Measurements from ENCODE around the gene FAHD2A. TPM values are rescaled to one million over a fixed set of nuclear protein-coding genes. Genes with fewer than 3 reads are reported as not detected.
"Not testable (repeated sequence)": the region's sequence is repeated elsewhere in the genome, so short reads cannot be mapped to it uniquely, and the experiment has no call there.

Gene FAHD2A
- total RNA-seq, 1 donor from 2014 or later: 22.8 TPM

- H3K27me3 ChIP-seq; H3K9me3 ChIP-seq; H3K4me1 ChIP-seq; DNase-seq; ATAC-seq; H3K4me3 ChIP-seq; H3K36me3 ChIP-seq; H3K27ac ChIP-seq; intact Hi-C loops (cut with DNase I): not testable (repeated sequence)
These were observed 24.8 kb downstream of the FAHD2A start for GRCh38 chr2:95427196-95427867.

DNA sequence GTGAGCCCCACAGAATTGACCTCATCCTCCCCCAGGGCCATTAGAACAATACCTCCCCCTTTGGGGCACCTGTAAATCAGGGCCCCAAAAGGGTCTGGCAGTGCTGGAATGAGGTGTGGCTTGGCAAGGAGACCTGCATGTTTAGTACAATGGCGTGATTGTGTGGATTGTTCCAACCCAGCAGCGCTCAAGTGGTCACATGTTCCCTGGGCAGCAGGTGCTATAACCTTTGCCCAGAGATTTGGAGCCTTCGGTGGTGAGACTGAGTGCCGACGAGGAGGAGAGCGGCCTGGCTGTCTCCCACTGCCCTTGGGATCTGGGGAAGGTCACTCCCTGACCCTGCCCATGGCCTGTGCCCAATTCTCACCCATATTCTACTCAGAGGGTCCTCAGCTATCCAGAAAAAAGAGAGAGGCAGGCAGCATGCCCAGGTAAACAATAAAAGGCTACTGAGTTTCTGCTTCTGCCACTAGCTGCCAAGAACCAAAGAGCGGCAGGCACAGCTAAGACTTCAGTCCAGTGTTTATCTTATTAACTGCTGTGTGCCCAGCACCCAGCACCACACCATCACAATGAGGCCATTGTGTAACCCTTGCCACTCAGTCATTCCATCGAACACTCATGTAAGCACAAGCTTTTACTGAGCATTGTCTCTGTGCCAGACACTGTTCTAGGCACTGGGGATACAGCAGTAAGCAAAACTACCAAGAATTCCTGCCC is 27.4 kb downstream of the FAHD2A start:
- intact Hi-C loops (cut with DNase I); H3K4me3 ChIP-seq; H3K27me3 ChIP-seq; H3K4me1 ChIP-seq; H3K36me3 ChIP-seq; H3K27ac ChIP-seq; H3K9me3 ChIP-seq; DNase-seq: not testable (repeated sequence)
- peak; percentile 78 for ATAC-seq

DNA sequence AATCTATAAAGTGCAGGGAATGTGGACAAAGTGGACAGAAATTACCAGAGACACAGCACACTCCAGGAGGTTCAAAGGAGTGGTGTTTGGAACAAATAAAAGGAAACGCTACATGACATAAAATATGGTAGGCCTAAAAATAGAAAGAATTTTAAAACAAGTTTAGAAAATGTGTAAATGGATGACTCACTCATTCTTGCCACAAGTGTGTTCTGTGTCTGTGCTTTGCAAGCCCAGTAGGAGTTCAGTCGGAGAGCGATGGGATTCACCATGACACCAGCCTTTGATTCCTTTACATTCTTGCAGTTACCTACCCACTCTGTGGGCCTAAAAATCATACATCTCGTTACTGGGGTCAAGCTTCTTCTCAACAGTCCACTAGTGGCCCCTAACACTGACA is 30.9 kb downstream of the FAHD2A start:
- intact Hi-C loops (cut with DNase I); ATAC-seq: not testable (repeated sequence)

DNA sequence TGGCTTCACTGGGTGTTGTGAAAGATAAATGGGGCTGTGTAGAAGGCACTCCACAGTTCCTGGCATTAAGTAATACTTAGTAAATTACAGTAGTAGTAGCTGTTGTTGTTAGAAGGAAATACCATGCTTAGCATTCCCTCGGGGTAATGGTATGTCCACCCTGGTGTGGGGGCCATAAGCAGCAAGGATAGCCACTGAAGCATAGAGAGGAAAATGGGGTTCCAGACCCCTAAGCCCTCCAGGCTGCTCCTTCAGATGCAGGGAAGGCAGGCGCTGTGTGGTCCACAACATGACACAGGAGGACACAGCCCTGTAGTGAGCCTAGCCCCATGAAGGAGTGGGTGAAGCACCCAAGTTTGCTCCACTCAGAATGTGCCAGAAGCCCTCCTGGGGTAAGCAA is 31.5 kb downstream of the FAHD2A start:
- H3K27ac ChIP-seq; H3K36me3 ChIP-seq; ATAC-seq; H3K27me3 ChIP-seq; H3K4me1 ChIP-seq; DNase-seq; H3K9me3 ChIP-seq; H3K4me3 ChIP-seq; intact Hi-C loops (cut with DNase I): not testable (repeated sequence)

More for the DNA sequence above, 30.9 kb downstream of the FAHD2A start:
- not testable (repeated sequence) for H3K4me3 ChIP-seq, H3K27me3 ChIP-seq, H3K9me3 ChIP-seq, H3K27ac ChIP-seq, H3K36me3 ChIP-seq, DNase-seq, H3K4me1 ChIP-seq

- H3K27ac ChIP-seq; H3K36me3 ChIP-seq; intact Hi-C loops (cut with DNase I); H3K27me3 ChIP-seq; H3K4me1 ChIP-seq; H3K9me3 ChIP-seq; H3K4me3 ChIP-seq: not testable (repeated sequence)
- ATAC-seq: peak; percentile 87
- peak; percentile 83 for DNase-seq
These were observed 32.1 kb downstream of the FAHD2A start for GRCh38 chr2:95434507-95435076.

- H3K27ac ChIP-seq; H3K27me3 ChIP-seq; intact Hi-C loops (cut with DNase I); H3K9me3 ChIP-seq; H3K4me3 ChIP-seq; H3K4me1 ChIP-seq; H3K36me3 ChIP-seq; DNase-seq: not testable (repeated sequence)
- ATAC-seq: peak; percentile 64
These were observed 32.8 kb downstream of the FAHD2A start for GRCh38 chr2:95435162-95435871.

GRCh38 chr2:95435872-95436209 is 33.3 kb downstream of the FAHD2A start:
- H3K4me3 ChIP-seq; H3K27ac ChIP-seq; H3K36me3 ChIP-seq; H3K27me3 ChIP-seq; H3K9me3 ChIP-seq; intact Hi-C loops (cut with DNase I); H3K4me1 ChIP-seq; DNase-seq: not testable (repeated sequence)
- peak; percentile 33 for ATAC-seq

DNA sequence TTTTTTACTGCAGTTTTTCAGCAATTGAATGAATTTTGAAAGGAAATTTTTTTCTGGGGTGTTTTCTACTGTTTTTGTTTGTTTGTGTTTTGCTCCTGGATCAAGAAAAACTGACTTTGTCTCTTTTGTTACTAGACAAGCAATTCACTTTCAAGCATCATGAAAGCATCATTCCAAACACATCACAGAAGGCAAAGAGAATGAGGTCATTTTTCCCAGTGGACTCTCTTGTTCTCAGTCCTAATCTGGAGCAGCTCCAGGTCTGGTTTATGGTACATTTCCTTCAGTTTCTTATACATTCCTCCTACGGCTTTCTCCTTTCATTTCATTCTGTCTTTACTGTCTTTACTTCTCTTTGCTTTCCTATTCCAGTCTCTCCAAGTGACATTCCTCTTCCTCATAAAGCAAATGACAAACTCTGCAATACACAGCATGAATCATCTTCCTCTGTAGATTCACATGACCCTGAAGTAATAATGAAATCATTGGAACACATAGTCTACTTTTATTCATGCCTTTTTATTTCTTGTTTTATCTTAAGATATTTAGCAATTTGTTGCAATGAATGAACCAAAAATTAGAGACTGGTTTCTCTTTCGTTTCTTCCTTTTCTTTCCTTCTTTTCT is 40.1 kb downstream of the FAHD2A start:
- H3K4me1 ChIP-seq; intact Hi-C loops (cut with DNase I); H3K36me3 ChIP-seq; DNase-seq; H3K4me3 ChIP-seq; H3K27me3 ChIP-seq; H3K27ac ChIP-seq; H3K9me3 ChIP-seq: not testable (repeated sequence)
- ATAC-seq: peak; percentile 65

- H3K9me3 ChIP-seq; intact Hi-C loops (cut with DNase I); H3K27ac ChIP-seq; H3K36me3 ChIP-seq; DNase-seq; H3K27me3 ChIP-seq; H3K4me1 ChIP-seq; H3K4me3 ChIP-seq; ATAC-seq: not testable (repeated sequence)
These were observed 42.8 kb downstream of the FAHD2A start for GRCh38 chr2:95445317-95445716.

- intact Hi-C loops (cut with DNase I); H3K9me3 ChIP-seq; DNase-seq; H3K27ac ChIP-seq; H3K27me3 ChIP-seq; H3K4me1 ChIP-seq; H3K36me3 ChIP-seq; ATAC-seq; H3K4me3 ChIP-seq: not testable (repeated sequence)
These were observed 60.8 kb downstream of the FAHD2A start for GRCh38 chr2:95463292-95463691.

Other genes starting within 250 kb of the FAHD2A start
- 19.8 TPM for gene ZNF514, start 242.9 kb upstream of the FAHD2A start, total RNA-seq
- gene ZNF2, start 236.9 kb upstream of the FAHD2A start, total RNA-seq: 4.7 TPM
- gene ZNF892, start 195.2 kb upstream of the FAHD2A start, total RNA-seq: 3.8 TPM
- gene PROM2, start 128.3 kb upstream of the FAHD2A start, total RNA-seq: 6.0 TPM
- 3.0 TPM for gene KCNIP3, start 105.4 kb upstream of the FAHD2A start, total RNA-seq
- gene TRIM43B, start 82.0 kb downstream of the FAHD2A start, total RNA-seq: not detected
- gene TRIM43, start 189.3 kb downstream of the FAHD2A start, total RNA-seq: not detected